Stimulated activated CD4-positive, alpha-beta T cell treated with anti-CD3 and anti-CD28 coated beads, Interleukin-15, amount 100 ng/mL, for 48 hours (primary cell): Measurements from ENCODE around the gene LRTM2.

Experiments used
- DNase-seq, 2 donors: peaks; one replicate each; pipeline ENCODE4 v3.0.0-alpha.2; 2020; ENCODE audit warnings: low read depth in 2 of 2

LRTM2 gene

DNA sequence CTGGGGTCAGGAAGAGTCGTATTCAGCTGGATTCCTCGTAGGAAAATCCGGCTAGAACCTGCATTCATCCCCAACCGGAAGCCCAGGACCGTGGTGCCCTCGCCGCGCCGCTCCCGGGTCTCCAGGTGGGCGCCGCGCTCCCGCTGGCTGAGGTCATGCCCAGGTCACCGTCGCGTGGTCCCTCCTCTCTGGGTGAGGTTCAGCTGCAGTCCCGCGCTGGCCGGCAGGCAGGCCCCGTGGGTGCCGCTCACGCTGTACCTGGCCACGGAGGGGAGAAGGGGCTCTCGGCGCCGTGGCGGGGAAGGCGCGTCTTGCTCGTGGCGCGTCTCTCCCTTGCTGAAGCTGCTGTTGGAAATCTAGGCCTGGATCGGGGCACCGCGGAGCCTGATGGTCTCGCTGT lies 44.5 kb downstream of the LRTM2 start:
- no peak for DNase-seq

DNA sequence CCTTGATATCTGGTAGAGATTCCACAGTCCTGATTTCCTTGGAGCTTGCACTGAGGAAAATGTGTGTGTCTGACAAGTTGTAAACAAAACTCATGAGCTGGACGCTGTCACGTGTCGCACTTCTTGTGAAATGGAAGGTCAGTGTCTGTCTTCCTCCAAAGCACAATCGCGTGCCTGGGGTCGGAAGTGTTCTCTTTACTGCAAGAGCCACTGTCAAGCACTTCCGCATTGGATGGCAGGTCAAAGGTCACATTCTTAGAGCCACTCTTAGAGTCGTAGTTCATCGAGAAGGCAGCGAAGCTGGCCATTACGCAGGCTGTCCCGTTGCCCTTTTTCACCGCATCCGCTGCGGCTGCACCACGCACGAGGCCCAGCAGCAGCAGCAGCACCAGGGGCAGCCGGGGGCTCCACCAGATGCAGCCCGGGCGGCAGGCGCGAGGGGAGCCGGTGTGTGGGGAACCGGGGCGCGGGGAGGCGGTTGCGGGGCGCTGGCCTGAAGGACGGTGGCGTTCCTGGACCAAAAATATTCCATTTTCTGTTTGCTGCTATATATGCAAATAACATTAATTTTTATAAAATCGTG lies 45.0 kb downstream of the LRTM2 start:
- DNase-seq, result no peak

DNA sequence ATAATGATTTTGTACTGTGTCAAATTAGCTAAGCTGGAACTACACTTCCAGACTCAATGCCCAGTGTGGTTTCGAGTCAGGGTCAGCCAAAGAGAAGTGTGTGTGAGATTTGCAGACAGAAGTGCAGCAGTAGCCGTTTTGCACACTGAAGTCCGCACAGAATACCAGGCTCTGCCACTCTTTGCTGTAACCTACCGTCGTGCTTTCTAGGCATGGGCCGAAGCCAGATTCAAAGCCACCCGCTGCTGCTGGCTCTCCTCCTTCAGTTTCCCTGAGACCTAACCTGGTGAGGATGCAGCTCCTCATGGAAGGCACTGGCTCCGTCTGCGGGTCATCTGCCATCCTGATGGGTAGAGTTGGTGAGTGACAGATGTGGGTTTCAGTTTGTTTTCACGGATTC lies 48.8 kb downstream of the LRTM2 start:
- DNase-seq, result no peak

DNA sequence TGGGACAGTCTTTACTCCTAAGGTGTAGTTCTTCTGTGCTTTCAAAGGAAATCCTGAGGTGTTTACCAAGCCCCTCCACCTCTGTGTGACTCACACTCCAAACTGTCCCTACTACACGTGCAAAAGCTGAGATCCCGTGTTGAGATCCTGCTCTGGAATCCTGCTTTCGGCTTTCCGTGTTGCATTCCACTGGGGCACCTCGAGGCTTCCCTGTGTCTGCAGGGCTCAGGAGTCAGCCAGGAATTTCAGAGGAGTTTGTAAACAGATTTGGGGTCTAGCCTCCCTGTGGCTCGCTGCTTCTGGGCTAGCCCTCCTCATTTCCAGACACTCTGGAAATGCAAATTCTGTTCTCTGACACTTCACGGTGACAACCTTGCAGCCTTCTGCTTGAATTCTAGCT lies 49.7 kb downstream of the LRTM2 start:
- no peak for DNase-seq

DNA sequence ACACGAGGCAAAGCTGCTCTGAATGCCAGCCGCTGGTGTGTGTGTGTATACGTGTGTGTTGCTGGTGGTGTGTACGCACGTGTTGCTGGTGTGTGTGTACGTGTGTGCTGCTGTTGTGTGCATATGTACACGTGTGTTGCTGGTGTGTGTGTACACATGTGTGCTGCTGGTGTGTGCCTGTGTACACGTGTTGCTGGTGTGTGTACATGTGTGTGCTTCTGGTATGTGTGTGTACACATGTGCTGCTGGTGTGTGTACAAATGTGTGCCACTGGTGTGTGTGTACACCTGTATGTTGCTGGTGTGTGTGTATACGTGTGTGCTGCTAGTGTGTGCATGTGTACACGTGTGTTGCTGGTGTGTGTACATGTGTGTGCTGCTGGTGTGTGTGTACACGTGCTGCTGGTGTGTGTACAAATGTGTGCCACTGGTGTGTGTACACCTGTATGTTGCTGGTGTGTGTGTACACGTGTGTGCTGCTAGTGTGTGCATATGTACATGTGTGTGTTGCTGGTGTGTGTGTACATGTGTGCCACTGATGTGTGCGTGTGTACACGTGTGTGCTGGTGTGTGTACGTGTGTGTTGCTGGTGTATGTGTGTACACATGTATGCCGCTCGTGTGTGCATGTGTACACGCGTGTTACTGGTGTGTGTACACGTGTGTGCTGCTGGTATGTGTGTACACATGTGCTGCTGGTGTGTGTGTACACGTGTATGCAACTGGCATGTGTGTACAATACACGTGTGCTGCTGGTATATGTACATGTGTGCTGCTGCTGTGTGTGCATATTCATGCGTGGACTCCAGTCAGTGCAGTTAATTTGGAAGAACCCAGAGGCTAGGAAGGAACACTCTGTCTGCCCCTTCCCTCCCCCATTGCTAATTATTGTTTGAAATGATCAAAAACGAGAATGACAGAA lies 50.9 kb downstream of the LRTM2 start:
- no peak for DNase-seq

DNA sequence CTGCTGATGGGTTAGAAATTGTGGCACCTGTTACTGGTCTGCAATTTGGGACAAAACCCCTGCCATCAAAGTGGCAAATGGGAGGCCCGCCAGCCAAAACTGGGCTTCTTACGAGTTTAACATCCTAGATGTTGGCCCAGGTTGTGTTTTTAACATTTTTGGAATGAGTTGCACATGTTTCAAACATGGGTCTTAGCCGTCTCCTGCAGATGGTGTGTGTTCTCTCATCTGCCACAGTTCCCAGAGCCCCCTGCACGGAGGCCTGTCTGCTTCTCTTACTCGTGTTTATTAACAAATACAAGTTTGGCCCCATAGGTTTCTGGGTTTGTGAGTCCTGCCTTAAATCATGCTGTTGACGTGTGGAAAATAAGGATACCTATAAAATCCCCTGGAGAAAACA lies 51.6 kb downstream of the LRTM2 start:
- no peak for DNase-seq

DNA sequence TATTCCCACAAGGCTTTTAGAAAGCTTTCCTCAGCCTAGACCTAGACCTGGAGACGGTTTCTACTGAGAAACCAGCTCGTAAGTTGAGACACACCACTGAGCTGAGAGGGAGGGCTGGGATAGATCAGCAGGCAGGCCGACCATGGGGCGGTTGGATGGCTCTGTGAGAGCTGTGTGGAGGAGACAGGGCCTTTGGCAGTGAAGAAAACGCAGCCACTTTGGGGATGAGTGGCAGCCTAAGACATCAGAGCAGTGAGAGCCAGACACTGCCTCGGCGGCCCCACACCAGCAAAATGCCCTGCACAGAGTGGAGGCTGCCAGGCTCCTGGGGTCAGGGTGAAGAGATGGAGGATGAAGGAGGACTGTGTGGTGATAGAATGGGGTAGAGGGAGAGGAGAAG lies 52.1 kb downstream of the LRTM2 start:
- DNase-seq, result no peak

DNA sequence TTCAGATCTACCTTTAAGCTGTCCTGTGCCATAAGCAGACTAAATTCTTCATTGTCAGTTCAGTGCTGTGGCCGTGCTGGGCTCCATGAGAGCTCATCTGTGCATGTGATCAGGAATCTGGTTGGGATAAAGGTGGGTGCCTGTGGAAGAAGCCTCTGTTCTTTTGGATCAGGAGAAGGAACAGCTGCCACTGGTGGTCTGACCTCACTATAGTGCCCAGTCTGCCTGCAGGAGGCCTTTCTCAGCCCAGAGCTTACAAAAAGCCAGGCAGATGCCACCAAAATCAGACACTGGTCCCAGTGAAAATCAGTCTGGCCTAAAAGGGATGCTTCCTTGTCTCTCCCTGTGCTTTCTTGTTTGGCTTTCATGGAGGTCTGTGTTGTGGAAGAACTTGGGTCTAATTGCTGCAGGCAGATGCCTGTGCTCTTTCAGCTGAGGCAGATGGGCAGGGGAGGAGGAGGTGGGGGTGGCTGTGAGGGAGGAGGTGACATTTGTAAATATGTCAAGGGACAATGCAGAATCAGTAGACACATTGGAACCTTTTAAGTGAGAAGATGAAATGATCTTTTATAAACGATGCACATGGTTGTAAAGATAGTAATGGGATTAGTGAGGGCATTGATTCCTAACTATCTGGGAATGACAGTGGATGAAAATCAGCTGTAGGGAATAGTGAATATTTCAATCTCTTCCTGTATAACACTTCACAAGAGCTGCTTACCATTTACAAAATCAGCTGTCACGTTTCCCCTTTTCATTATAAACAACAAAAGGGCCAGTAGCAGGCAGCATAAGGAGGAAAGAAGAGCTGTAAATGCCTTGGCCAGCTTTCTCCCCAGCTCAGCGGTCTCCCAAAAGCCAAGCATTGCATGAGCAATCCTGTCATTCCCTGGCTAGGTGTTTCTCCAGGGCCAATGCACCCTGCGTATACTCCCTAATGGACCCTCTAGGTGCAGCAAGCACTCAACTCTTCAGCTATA lies 53.5 kb downstream of the LRTM2 start:
- DNase-seq, result no peak

DNA sequence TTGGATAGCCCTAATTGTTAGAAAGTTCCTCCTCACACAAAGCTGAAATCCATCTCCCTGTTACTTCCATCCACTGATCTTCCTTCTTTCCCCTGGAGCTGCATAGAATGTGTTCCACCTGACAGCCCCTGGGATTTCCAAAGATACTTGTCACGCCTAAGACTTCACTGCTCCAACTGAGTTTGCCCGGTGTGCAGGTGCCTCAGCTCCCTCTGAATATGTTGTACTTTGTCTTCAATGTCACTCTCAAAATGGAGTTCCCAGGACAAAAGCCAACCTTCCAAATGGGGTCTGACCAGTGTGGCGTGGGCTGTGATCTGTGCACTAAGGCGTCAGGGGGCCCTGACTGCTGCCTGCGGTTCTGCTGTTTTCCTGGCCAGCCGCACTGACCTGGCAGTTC lies 55.2 kb downstream of the LRTM2 start:
- DNase-seq, result no peak

DNA sequence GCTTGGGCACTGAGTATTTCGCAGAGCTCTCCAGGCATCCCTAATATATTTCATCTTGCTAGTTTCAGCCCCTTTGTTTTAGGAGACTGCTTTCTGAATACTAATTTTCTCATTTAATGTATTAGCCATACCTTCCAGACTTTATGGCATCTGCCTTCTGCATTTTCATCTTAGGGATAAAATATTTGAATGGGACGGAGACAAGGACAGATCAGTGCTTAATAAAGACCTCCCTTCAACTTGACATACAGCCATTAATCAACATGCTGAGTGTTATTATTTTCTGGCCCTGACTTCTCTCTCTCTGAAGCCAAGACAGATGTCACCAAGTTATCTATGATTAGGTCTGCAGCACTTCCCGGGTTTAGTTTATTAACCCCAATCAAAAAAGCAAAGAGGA lies 55.7 kb downstream of the LRTM2 start:
- no peak for DNase-seq

DNA sequence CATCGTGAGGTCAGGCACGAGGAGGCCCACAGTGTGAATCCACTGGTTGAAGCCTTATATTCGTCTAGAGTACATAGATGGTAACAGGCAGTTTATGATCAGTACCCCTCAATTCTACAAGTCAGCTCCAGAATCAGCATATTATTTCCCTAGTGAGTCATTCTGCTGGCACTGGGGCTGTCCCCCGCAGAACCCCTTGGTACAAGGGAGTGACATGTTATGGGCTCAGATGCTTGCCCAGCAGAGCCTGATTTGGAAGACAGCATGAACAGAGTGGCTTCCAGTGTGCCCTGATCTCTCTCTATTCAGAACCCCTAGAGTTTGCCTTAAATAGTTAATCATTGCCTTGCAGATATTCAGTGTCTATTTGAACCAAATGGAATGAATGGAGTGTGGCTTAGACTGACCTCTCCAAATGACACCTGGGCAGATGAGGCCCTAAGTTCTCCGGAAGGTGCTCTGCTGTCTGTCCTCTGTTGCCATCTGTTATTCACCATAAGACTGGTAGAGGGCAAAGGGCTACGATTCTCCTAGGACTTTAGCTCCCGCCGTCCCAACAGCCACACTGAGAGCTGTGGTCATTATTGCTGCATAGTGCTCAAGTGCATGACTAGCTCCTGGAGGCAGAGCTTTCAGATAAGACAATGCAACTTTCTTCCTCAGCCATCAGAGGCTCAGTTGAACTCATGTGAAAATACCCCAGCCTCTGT lies 57.0 kb downstream of the LRTM2 start:
- DNase-seq, result no peak

DNA sequence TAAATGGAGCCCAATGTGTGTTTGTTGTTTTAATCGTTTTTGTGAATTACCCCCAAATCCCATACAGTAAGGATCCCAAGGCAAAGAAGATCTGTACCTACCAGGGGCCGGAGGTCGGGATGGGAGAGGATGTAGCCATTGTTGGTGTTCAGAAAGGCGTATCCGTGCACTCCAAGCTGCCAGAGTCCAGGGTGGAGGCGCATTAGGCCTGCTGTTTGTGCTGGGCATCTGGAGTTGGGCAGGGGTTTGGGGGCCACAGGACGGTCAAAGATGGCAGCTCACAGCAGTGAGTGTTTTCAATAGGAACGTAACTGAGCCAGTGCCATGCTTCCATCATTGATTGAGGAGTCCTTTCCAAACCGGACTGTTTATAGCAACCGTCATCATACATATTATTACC lies 57.8 kb downstream of the LRTM2 start:
- DNase-seq, result no peak

DNA sequence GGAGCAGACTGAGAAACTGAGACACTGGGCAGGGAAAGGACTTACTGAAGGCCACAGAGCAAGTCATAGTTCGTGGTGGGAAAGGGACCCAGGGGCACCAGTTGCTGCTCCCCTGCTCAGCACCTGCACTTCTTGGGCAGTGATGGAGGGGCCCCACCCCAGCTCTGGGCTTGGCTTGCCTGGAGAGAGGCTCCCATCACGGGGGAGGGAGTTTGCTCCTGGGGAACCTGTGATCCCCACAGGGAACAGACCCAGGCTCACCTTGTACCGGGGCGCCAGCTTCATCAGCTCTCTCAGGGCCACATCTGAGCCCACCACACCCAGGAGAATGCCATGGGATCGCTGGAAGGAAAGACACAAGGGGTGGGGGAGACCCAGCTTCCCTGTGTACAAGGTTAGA lies 58.3 kb downstream of the LRTM2 start:
- DNase-seq, result no peak

DNA sequence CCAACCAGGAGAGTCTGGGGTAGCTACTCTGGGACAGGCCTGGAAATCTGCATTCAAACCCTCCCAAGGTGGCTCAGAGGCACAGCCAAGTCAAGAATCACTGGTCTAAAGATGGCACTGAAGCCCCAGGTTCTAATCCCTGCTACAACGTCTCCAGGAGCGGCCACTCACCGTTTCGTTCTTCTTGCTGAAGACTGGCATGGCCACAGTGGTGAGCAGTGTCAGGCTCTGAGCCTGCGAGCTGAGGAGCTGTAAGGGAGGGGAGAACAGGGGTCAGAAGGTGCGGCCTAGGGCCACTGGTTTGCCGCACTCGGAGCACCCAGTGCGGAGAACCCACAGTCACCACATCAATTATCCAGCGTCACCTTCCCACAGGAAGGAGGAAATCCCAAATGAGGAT lies 59.3 kb downstream of the LRTM2 start:
- no peak for DNase-seq

DNA sequence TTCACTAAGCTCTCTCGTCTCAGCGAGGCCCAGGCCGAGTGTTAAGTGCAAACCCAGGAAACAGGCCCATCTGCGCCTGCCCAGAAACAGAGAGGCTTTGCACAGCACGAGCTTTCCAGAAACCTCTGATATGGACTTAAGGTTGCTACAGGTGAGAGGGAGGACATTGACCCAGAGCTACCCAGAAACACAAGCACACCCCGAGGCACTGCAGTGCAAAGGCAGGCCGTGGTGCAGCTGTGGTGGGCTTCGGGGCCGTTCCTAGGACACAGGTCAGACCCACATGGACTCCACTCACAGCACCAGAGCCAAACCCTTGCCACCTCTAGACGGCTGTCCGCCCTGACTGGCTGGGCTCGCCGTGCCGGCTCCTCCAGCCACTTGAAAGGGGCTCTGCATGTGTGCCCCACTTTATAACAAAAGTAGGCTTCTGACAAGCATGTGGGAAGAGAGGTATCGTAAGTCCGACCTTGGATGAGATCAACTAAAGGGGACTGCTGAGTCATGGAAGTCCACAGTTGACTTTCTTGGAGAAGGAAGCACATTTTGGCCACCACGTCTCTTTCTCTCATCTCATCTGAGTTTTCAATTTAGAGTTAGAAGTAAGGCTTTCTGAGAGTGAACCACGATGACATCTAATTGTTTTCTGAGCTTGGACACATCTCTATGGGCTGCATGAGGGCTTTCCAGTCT lies 59.9 kb downstream of the LRTM2 start:
- no peak for DNase-seq

DNA sequence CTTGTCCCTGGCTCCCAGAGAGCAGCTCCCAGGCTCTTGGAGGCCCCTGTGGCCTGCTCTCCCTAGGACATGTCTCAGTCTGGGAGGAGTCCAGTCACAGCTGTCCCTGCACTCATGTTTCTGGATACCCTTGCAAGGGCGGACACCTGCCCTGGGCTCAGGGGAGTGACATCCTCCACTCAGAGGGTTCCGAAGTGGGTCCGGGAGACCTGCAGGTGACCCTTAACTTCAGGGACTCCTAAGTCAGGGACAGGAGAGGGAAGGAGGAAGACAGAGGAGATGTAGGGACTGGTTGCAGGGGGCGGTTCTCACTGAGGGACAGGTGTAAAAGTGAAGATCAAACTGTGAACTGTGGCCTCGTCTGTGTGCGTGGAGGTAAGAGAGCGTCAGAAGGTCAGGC lies 60.5 kb downstream of the LRTM2 start:
- DNase-seq, result no peak

DNA sequence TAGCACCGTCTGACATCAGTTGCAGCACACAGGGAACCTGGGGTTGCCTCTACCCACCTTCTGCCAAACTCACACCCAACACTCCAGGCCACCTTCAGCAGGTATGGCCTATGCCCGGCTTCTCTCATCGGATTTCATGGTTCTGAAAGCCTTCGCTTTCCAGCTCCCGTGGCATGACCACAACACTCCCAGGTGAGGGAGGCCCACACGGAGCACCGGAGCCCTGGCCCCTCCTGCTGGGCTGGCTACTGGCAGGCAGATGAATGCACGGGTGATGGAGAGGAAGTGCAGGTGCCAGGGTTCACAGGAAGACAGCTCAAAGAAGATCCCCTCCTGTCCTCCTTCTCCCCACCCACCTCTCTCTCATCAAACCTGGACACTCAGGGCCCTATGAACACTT lies 60.9 kb downstream of the LRTM2 start:
- DNase-seq, result no peak

DNA sequence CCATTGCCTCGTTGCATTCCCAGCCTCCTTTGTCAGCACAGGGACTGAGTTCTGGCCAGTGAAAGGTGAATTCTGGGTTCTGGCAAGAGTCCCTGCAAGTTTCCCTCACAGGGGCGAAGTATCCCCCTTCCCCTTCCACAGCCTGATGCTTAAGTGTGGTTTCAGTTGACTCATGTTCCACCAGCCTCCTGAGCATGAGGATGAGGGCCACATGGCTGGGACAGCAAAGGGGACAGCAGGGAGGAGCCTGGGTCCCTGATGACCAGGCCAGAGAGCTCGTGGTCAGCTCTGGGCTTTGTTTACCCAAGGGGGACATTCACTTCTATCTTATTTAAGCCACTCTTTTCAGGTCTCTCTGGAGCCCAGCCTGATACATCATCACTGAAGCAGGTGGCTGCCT lies 61.6 kb downstream of the LRTM2 start:
- DNase-seq, result no peak

DNA sequence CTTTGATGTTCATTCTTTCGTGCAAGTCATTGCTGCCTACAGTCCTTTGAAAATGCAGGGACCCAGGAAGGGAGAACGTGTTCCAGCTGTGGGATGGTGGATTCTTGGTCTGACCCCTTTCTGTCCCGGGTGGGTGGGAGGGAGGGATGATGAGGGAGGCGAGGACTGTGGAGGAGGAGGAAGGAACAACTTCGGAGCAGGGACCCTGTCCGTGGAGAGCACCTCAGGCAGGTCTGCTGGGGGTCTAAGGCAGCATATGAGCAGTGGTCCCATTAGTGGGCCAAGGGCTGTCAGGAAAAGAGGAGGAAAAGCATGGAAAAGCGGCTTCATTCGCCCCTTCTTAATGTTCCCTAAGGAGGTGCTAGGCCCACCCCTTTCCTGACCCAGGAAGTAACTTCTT lies 62.0 kb downstream of the LRTM2 start:
- no peak for DNase-seq

DNA sequence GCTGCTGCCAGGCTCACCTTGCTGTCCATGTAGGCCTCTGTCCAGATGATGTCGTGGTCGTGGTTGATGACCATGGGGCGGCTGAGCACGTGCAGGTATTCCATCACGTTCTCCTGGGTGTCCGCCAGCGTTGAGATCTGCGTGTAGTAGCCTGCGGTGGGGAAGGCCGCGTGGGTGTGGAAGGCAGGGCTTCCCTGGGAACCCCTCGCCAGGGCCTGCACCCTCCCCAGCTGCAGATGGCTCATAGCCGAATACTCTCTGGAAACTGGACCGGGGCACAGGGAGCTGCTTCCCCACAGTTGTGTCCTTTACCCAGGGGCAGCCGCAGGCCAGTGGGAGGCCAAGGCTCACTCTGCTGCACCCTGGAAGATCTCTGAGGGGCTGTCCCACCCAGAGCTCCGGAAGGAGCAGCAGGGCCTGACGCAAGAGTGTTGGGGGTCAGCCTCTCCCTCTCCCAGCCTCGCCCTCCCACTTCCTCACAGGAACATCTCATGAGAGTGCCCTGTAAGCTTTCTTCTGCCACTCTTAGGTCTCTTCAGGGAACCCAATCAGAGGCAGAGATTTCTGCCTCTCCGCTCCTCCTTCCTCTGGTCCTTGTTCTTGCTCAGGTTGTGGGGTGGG lies 62.6 kb downstream of the LRTM2 start:
- no peak for DNase-seq

DNA sequence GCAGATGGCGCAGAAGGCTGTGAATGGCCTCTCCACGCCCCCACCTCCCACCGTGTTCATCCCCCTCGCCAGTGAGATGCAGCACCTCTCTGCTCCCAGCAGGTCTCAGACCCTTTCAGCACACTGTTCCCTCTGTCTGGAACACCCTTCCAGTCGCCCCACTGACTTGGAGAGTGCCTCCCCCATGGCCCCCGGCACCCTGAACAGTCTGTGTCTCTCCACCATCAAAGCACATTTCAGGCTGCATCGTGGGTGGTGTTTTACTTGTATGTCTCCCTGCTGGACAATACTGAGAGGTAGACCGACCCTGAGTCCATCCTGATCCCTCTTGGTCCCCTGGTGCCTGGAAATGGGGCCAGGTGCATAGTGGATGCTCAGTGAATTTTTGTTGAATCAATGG lies 63.1 kb downstream of the LRTM2 start:
- DNase-seq, result no peak
